Esophagus muscularis mucosa (tissue), 4 donors: ENCODE measurements around the gene BRAP.

Experiments used
- EP300 ChIP-seq: sonication (generic); formaldehyde crosslinking; IDR thresholded peaks from one replicate; pipeline ENCODE4 v1.6.1; 2017; ENCODE audit warnings: antibody characterized with exemption
- POLR2A ChIP-seq: fragments of 450-650 bp; IDR thresholded peaks from one replicate; pipeline ENCODE4 v1.6.1; 2017; ENCODE audit warnings: antibody characterized with exemption, moderate library complexity, mild to moderate bottlenecking, low read depth
- POLR2AphosphoS5 ChIP-seq, 2 donors: sonication (generic); formaldehyde crosslinking; IDR thresholded peaks; one replicate each; pipeline ENCODE4 v1.6.1; 2017; ENCODE audit warnings: antibody characterized with exemption in 2 of 2
- TF ChIP-seq, protein P1 (sequence below), 3 experiments: fragments of 200-600 bp in 2 of 3; fragments of 450-650 bp in 1 of 3; sonication (generic) in 2 of 3; IDR thresholded peaks; one replicate each; pipeline ENCODE4 v1.5.1; 2017 to 2019; ENCODE audit warnings: antibody characterized with exemption in 3 of 3, mild to moderate bottlenecking in 2 of 3, moderate library complexity in 1 of 3

DNA sequence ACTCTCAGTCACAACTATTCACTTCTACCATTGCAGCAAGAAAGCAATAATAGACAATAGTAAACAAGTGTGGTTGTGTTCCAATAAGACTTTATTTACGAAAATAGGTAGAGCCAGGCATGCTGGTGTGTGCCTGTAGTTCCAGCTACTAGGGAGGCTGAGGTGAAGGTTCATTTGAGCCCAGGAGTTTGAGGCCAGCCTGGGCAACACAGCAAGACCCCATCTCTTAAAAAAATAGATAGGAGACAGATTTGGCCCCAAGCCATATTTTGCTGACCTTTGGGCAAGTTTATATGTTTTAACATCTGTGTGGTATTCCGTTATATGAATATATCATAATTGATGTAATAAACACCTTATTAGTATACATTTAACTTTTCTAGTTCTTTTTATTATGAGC is 14.2 kb upstream of the BRAP start:
- TF ChIP-seq, protein P1, sequence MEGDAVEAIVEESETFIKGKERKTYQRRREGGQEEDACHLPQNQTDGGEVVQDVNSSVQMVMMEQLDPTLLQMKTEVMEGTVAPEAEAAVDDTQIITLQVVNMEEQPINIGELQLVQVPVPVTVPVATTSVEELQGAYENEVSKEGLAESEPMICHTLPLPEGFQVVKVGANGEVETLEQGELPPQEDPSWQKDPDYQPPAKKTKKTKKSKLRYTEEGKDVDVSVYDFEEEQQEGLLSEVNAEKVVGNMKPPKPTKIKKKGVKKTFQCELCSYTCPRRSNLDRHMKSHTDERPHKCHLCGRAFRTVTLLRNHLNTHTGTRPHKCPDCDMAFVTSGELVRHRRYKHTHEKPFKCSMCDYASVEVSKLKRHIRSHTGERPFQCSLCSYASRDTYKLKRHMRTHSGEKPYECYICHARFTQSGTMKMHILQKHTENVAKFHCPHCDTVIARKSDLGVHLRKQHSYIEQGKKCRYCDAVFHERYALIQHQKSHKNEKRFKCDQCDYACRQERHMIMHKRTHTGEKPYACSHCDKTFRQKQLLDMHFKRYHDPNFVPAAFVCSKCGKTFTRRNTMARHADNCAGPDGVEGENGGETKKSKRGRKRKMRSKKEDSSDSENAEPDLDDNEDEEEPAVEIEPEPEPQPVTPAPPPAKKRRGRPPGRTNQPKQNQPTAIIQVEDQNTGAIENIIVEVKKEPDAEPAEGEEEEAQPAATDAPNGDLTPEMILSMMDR (IDR thresholded peaks at IDR 0.05): no peak
- no peak for TF ChIP-seq POLR2A
- TF ChIP-seq EP300: no peak
- TF ChIP-seq POLR2AphosphoS5 (IDR thresholded peaks at IDR 0.05): no peak
